H4 (cell line): ENCODE measurements around the gene F13A1. TPM values are rescaled to one million over a fixed set of nuclear protein-coding genes. Genes with fewer than 3 reads are reported as not detected.
A peak's percentile ranks its signal among the peaks of the same experiment; 100 is the strongest.

Source experiments
- DNase-seq: peaks from one replicate; pipeline ENCODE4 v3.0.0-alpha.2; 2015; ENCODE audit warnings: low spot score
- total RNA-seq: library from RNA; depleted of rRNA; stranded (reverse); fragments of >200 nt; shearing (Covaris generic); gene quantifications from 2 replicates; pipeline ENCODE4 v1.2.3, GENCODE V29; 2014; rRNA removed

The F13A1 gene
- total RNA-seq: 0.02 TPM in 1 of 2 replicates, not detected in the other

DNA sequence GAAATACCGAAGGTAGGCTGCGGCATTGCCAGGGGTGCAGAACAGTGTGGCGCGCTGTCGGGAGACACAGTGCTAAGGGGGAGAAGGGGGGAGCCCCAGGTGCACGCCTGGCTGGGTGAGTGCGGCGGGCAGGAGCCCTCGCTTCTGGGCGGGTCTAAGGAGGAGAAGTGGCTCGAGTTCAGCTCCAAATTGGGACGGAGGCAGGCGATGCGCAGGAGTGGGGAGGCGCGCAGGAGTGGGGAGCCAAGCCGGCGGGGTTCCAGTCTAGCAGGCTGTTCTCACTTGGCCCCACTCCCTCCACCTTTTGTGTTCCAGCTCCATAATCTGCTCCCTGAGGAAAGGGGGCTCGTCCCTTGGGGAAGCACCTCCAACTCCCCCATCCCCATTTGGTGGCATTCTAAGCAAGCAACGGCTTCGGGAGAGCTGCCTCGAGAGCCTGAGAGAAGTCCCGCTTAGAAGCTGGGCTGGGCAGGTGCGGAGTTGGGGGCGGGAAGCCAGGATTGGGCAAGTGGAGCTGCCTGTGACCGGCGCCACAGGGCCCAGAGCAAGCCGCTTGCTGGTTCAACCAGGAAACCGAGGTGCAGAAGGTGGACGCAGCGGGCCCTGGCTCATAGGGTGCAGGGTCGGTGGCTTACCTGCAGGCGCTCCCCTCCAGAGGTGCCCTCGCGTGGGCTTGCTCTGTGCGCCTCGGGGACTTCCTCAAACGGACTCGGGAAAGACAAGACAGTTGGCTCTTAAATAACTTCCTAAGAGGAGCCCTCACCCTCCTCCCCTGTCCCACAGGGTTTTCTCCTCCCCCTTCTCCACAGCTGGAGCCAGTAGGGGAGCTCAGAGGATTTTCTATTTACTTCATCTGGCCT is at the start of gene F13A1:
Gene F13A1, minus strand, starts transcription at position 711 of the 860 bp plus-strand sequence. CDS start 1,998 bp downstream, outside the sequence.
- DNase-seq: no peak

DNA sequence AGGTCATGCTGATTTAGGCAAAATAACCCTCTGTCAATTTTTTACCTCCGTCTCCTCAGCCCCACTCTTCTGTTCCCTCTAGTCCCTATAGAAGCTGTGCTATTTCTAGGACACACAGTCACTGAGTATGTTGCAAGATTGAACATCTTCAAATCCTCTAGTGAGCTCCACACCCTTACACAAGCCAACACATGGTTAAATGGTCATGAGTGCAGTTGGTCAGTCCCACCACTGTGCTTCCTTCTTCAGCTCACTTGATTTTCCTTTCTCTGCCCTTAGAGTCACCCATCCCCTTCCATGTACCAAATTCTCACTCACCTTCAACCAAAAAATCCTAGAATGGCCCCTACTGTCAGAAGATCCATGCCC is 48.2 kb upstream of the F13A1 start:
- no peak for DNase-seq

- DNase-seq: no peak
These were observed 47.7 kb upstream of the F13A1 start for GRCh38 chr6:6368040-6368683.

GRCh38 chr6:6366803-6367202 is 46.3 kb upstream of the F13A1 start:
- no peak for DNase-seq

- no peak for DNase-seq
These were observed 44.8 kb upstream of the F13A1 start for GRCh38 chr6:6365242-6365641.

DNA sequence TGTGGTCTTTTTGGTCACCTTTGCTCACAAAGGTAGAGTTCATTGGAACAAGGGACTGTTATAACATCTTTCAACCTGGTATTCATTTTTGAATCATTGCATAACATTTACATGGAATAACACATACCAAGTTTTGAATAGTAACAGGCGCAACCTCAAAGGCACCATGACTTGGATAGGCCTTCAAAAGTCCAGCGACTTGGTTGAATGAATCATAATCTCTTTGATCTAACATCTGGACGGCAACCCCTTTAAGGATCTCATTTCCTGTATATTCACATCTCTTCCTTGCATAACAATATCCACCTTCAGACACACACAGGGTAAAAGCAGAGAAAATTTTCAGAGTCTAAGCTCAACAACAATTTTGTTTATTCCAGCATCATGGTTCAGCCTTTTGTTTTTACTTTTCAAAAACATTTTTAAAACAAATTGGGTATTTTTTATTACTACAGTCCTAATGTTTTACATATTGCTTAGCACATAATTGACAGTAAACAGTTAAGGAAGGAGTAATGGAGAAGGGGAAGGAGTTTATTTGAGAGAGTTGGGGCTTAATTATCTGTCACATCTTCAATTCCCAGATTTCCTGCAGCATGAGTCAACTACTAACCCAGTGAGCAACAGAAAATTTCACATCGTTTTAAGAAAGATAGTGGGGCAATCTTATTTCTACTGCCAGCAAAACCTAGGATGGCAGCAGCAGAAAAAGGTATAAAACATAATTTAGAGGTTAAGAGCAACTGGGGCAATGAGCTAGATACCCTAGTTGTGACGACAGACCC is 41.8 kb upstream of the F13A1 start:
- no peak for DNase-seq

- DNase-seq: no peak
These were observed 37.1 kb upstream of the F13A1 start for GRCh38 chr6:6357530-6357929.

GRCh38 chr6:6357032-6357431 is 36.6 kb upstream of the F13A1 start:
- DNase-seq: no peak

- no peak for DNase-seq
These were observed 32.3 kb upstream of the F13A1 start for GRCh38 chr6:6352772-6353171.

DNA sequence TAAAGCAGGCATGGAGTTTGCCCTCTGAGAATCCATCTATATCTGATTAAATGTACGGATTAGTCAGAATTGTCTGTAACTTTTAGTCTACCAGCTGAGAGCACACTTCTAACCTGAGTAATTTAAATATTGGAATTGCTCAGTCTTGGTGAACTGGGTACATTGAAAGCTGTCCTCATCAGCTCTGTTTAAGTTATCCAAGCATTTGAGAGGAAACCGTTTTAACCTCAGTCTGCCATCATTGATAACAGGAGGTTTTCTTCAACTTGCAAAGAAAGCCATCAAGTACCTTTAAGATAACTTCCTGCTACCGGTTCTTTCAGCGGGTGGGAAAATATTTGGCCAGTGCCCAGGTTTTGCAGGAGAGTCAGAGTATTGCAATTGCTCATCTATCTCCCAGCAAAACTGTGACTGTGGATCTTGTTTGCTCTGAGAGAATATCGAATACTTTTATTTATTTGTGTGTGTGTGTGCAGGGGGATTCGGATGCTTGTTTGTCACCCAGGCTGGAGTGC is 31.1 kb upstream of the F13A1 start:
- DNase-seq: no peak

GRCh38 chr6:6350696-6351095 is 30.2 kb upstream of the F13A1 start:
- DNase-seq: no peak

DNA sequence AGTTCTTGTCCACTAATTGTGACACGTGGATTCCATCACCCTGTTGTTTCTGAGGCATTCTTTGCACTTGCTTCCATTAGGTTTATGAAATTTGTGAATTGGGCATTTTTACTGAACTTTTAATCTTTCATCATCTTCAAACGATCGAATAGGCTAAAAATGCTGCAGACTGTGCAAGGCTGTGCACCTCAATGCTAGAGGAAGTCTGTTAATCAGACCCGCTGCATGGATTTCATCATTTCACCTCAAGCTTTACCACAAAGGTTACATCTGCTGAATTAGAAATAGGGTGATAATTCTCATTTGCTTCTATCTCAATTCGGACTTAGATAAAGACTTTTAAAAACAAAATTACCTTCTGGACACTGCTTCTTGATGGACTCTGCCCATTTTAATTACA is 27.8 kb upstream of the F13A1 start:
- DNase-seq: no peak

DNA sequence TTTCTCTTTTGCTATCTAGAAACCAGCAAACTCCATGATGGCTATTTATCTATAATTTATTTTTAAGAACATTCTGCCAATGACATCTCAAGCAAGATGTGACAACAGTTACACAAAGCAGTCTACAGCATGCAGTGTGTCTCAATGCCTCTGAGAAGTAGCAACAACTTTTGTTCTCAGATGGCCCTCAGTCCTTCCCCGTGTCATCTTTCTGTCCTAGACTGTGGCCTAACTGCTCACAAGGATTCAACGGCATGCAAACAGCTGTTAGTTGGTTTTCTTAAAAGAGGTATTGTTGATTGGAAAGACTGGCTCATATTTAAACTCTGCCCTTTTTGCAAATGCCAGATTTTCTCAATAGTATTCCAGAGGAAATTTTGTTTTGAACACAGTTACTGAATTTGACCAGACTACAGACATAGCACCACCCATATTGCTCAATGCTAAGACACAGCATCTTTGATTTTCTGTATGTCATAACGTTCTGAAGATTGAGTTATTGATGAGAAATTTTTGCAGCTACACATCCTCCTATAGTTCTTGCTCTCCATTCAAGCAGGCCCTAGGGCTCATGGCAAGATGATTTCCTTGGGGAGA is 26.1 kb upstream of the F13A1 start:
- no peak for DNase-seq

- DNase-seq: peak; percentile 22
These were observed 13.0 kb upstream of the F13A1 start for GRCh38 chr6:6333501-6333900.

GRCh38 chr6:6332811-6333244 is 12.4 kb upstream of the F13A1 start:
- no peak for DNase-seq

GRCh38 chr6:6331946-6332601 is 11.6 kb upstream of the F13A1 start:
- DNase-seq: no peak

- no peak for DNase-seq
These were observed 10.9 kb upstream of the F13A1 start for GRCh38 chr6:6331393-6331792.

GRCh38 chr6:6330407-6330806 is 9.9 kb upstream of the F13A1 start:
- DNase-seq: no peak

GRCh38 chr6:6328451-6328850 is 8.0 kb upstream of the F13A1 start:
- DNase-seq: no peak

DNA sequence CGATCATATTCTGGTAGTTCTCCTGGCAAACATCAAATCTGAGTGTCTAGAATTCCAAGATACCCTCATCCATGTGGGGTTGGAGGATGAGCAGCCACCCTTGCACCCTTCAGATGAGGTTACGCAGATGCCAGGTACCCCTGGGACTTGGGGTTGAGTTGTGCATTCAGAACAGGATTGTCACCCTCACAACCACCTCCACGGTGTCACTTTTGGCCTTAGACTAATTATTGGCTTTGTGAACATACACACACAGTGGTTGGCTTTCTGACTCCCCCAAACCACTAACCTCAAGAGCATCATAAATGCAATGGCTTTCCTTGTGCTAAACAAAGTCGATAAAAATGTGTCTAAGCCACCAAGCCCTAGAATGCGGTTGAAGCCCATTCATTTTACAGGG is 2.9 kb upstream of the F13A1 start:
- no peak for DNase-seq

DNA sequence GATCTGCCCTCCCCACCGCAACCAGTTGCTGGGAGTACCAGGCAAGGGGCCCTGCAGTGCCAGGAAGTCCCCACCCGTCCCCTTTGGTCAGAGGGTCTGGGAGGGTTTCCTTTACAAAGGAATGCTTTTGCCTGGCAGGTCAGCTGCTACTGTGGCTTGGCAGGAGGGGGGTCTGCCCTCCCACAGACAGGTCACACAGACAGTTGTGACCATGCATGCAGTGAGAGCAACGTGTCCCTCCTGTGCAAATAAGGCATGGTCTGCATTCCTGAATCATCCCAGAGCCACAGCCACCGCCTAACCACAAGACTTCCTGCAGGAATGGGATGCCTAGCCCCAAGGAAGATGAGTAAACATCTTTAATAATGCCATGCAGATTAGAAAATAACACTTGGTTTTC is 439 bp upstream of the F13A1 start:
- DNase-seq: peak; percentile 59
